Endothelial cell (in vitro differentiated cells): Measurements from ENCODE around the gene SMIM10L1. TPM values are rescaled to one million over a fixed set of nuclear protein-coding genes. Genes with fewer than 3 reads are reported as not detected.

Experiments
- DNase-seq: peaks from one replicate; pipeline ENCODE4 v3.0.0; 2021; ENCODE audit warnings: low spot score
- H3K27ac Mint-ChIP-seq: one replicate; pipeline ENCODE4 v1.8.0; 2021; ENCODE audit warnings: mixed read lengths, inconsistent platforms; ENCODE audit not compliant: unreplicated experiment
- H3K27me3 Mint-ChIP-seq: one replicate; pipeline ENCODE4 v1.8.0; 2021; ENCODE audit warnings: mild to moderate bottlenecking, moderate library complexity, mixed read lengths, inconsistent platforms; ENCODE audit not compliant: unreplicated experiment
- H3K36me3 Mint-ChIP-seq: one replicate; pipeline ENCODE4 v1.8.0; 2021; ENCODE audit warnings: mild to moderate bottlenecking, low read depth, mixed read lengths, inconsistent platforms; ENCODE audit not compliant: unreplicated experiment
- H3K4me1 Mint-ChIP-seq: one replicate; pipeline ENCODE4 v1.8.0; 2021; ENCODE audit warnings: mild to moderate bottlenecking, mixed read lengths, inconsistent platforms; ENCODE audit not compliant: unreplicated experiment
- H3K4me3 Mint-ChIP-seq: one replicate; pipeline ENCODE4 v1.8.0; 2021; ENCODE audit warnings: mild to moderate bottlenecking, mixed read lengths, inconsistent platforms; ENCODE audit not compliant: unreplicated experiment
- H3K9me3 Mint-ChIP-seq: one replicate; pipeline ENCODE4 v1.8.0; 2021; ENCODE audit warnings: mixed read lengths, inconsistent platforms; ENCODE audit not compliant: unreplicated experiment
- total RNA-seq: library from RNA; stranded (reverse); fragmentation: NEBNext Ultra II Directional; extraction: Animal tissue kit (Norgen Biotek cat#: 25700); gene quantifications from one replicate; pipeline ENCODE4 v1.2.1, GENCODE V29; 2021; ENCODE audit not compliant: unreplicated experiment
- TF ChIP-seq, protein P1 (sequence below): fragments of 200-600 bp; sonication (generic); IDR thresholded peaks from one replicate; pipeline ENCODE4 v1.5.0; 2021; ENCODE audit warnings: antibody characterized with exemption; ENCODE audit not compliant: unreplicated experiment

Gene SMIM10L1
- total RNA-seq, 1 donor from 2014 or later: 15.9 TPM

DNA sequence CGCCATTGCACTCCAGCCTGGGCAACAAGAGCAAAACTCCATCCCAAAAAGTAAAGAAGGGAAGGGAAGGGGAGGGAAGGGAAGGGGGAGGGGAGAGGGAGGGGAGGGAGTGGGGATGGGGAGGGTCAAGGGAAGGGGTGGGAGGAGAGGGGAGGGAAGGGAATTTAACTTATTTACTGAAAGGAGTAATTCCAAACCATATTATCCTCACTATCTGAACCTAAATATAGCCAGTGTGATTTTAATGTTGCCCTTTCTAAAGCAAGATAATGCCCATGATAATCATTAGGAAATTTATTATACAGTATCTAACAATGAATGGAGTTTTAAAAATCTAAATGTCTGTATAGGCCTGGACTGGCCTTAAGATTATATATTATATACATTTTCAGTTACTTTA, 7.3 kb downstream of the SMIM10L1 start:
- Mint-ChIP-seq H3K27ac (no peak overlapping the region), H3K4me1 (no peaks in the 10 kb centered on the region), H3K36me3 (no peaks in the 10 kb centered on the region), H3K27me3 (no peaks in the 10 kb centered on the region), H3K4me3 (no peak overlapping the region), H3K9me3 (no peaks in the 10 kb centered on the region)
- TF ChIP-seq, protein P1, sequence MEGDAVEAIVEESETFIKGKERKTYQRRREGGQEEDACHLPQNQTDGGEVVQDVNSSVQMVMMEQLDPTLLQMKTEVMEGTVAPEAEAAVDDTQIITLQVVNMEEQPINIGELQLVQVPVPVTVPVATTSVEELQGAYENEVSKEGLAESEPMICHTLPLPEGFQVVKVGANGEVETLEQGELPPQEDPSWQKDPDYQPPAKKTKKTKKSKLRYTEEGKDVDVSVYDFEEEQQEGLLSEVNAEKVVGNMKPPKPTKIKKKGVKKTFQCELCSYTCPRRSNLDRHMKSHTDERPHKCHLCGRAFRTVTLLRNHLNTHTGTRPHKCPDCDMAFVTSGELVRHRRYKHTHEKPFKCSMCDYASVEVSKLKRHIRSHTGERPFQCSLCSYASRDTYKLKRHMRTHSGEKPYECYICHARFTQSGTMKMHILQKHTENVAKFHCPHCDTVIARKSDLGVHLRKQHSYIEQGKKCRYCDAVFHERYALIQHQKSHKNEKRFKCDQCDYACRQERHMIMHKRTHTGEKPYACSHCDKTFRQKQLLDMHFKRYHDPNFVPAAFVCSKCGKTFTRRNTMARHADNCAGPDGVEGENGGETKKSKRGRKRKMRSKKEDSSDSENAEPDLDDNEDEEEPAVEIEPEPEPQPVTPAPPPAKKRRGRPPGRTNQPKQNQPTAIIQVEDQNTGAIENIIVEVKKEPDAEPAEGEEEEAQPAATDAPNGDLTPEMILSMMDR: no peak
- DNase-seq: no peak

DNA sequence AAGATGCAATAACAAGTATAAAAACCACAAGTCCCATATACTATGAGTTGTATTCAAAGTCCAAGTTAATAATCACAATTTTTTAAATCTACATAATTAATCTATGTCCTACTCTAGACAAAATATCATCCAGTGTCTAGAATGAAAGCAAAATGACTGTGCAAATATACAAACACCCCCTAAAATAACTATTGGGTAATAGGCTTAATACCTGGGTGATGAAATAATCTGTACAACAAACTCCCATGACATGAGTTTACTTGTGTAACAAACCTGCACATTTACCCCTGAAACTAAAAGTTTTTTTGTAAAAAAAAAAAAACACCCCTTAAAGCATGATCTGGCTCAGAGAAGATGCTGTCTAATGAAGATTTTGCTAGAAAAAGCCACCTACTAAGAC, 11.5 kb downstream of the SMIM10L1 start:
- DNase-seq: no peak
- Mint-ChIP-seq H3K36me3 (no peaks in the 10 kb centered on the region), H3K9me3 (no peaks in the 10 kb centered on the region), H3K27ac (no peak overlapping the region), H3K4me1 (no peaks in the 10 kb centered on the region), H3K4me3 (no peak overlapping the region), H3K27me3 (no peaks in the 10 kb centered on the region)
- TF ChIP-seq, protein P1: no peak

DNA sequence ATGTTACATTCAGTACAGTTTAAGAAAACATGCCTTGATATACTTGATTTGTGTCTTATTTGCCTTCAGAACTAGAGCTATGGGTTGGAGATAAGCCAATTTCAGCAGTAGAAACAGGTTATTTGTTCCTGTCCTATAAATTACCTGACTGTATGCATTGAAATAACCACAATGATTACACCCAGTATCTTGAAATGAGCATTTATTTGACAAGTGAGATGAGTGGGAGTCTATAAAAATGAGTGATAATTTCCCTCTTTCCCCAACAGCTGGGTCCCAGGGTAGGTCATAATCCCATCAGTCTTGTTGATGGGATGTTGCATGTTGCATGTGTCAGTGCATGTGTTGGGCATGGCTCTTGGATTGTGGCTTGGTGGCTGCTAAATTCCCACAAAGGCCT, 12.0 kb downstream of the SMIM10L1 start:
- no peak for DNase-seq
- TF ChIP-seq, protein P1: no peak
- no peaks in the 10 kb centered on the region for H3K9me3 Mint-ChIP-seq
- no peak overlapping the region for H3K4me3 Mint-ChIP-seq
- no peak overlapping the region for H3K27ac Mint-ChIP-seq
- no peaks in the 10 kb centered on the region for H3K27me3 Mint-ChIP-seq
- no peaks in the 10 kb centered on the region for H3K4me1 Mint-ChIP-seq
- no peaks in the 10 kb centered on the region for H3K36me3 Mint-ChIP-seq

DNA sequence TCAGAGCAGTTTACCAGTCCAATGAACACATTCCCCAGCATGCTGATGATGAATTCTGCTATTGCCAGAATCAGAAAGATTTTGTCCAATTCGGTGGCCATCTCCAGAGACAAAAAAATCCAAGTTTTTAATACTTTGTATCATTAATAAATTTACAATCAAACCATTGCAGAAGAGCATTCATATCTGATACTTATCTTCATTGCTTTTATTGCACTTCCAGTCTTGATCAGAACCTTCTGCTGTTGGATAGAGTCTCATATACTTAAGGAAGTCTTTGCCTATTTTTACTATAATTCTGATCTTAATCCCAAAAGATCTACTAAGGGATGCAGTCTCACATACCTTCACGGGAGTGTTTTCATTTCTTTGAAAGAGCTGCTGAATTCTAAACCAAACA, 15.8 kb downstream of the SMIM10L1 start, which contains the start of gene TAS2R42:
Gene TAS2R42, minus strand, starts transcription at position 101 of the 400 bp plus-strand sequence. Its CDS starts 0 bp downstream, at position 101.
- no peaks in the 10 kb centered on the region for H3K9me3 Mint-ChIP-seq
- no peak within 1 kb of the TSS for H3K27ac Mint-ChIP-seq
- no peaks in the 10 kb centered on the region for H3K4me1 Mint-ChIP-seq
- no peaks in the 10 kb centered on the region for H3K27me3 Mint-ChIP-seq
- no peaks in the 10 kb centered on the region for H3K36me3 Mint-ChIP-seq
- no peak for DNase-seq
- TF ChIP-seq, protein P1: no peak
- H3K4me3 Mint-ChIP-seq: no peak within 1 kb of the TSS

DNA sequence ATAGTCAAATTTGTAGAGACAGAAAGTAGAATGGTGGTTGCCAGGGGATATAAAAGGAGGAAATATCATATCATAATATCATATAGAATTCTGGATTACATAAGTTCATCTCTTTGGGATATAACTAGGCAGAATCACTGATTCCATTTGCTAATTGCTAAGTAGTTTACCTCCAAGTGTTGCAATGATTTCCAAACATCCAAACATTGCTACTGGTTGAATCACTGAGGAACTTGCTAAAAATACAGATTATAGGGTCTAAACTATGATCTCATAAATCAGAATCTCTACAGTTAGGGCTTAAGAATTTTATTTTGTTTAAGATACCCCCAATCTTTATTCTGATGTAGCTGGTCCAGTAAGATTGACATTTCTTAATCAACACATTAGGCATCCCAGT, 31.8 kb downstream of the SMIM10L1 start:
- TF ChIP-seq, protein P1: no peak
- no peak overlapping the region for H3K4me3 Mint-ChIP-seq
- H3K27me3 Mint-ChIP-seq: peaks cover 1% of the 10 kb centered on the region
- H3K9me3 Mint-ChIP-seq: no peaks in the 10 kb centered on the region
- H3K27ac Mint-ChIP-seq: no peak overlapping the region
- DNase-seq: no peak
- peaks cover 4% of the 10 kb centered on the region for H3K4me1 Mint-ChIP-seq
- H3K36me3 Mint-ChIP-seq: no peaks in the 10 kb centered on the region
